ENCODE data around the gene ARMH1.

ARMH1 gene

DNA sequence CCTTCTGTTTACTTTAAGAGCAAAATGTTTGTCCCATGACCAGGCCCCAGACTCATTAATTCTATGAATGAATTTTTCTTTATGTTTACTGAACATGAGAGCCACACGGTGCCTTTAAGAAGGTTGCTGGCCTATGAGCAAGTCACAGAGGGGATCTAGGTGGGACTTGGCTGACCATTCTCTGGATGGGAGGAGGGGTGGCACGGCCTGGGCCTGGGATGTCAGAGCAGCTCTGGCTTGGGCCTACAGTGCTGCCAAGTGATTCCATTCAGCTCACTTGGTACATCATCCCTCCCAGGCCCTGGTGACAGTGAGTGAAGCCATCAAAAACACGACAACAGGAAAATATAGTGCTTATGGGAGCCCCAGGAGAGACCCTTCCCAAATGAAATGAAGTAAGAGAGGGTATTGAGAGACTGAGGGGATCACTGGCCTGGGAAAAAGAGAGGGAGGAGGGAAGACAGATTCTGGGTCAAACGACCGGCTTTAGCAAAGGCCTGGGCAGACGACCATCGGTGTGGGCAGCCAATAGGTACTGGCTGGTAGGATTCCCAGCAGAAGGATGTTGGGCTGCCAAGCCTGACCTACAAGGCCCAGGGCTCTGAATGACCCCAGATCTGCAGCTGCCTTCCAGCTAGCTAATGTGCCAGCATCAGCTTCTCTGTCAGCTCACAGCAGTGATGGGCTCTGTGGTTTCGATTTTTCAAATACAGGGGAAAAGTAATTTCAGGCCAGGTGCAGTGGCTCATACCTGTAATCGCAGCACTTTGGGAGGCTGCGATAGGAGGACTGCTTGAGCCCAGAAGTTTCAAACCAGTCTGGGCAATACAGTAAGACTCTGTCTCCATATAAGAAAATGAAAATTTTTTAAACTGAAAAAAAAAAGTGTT, 3.5 kb upstream of the ARMH1 start:
- no peak for DNase-seq

DNA sequence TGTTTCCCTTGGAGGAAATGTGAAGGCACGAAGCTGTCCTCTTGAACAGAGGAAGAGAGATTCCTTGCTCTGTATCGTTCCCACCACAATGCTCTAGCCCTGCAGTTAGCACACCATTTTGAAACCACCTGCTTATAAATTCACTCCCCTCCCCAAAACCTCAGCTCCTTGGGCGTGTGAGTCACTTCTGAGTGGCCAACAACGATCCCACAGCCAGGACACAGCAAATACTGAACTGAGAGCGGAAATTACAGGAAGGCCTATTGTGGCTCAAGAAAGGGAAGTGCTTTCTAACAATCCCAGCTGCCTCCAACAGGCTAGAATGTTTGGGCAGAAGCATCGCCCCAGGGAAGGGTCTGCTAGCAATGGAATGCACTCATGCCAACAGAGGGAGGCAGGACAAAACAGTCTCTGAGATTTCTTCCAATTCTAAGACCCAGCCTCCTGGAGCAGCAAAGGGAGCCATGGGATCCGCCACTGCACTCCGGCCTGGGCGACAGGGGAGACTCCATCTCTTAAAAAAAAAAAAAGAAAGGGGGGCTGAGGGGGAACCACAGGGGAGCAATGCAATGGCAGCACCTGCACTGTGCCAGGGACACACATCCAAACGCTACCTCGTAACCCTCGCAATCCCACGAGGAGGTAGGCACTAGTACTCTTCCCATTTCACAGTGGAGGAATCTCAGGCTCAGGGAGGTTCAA, 2.1 kb upstream of the ARMH1 start:
- no peak for DNase-seq

DNA sequence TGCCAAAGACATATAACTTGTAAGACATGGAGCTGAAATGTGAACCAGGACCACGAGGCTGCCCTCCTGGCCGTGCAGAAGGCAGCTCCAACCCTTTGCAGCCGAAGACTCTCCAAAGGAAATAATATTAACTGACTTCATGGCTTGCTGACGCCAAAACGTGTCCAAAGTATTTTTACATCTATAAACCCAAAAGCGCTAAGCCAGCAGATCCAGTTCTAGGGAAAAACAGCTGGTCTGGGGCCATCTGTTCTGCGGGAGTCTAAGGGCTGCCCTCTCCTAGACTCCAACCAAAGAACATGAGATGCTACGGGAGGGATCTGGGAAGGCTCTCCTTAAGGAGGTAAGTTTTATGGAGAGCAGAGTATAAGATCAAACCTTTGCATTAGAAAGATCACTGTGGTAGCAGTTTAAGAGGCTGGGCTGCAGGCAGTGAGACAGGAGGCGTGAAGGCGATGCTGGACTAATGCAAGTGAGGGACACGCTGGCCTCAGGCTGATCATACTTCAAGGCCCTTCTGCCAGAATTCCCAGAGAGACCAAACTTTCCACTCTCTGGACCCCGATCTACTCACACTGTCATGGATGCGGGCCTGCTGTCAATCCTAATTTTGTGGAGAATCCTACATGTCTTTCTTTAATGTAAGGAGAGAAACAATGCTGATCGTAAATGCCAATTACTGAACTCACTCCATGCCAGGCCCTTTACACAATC, 1.4 kb upstream of the ARMH1 start:
- no peak for DNase-seq

DNA sequence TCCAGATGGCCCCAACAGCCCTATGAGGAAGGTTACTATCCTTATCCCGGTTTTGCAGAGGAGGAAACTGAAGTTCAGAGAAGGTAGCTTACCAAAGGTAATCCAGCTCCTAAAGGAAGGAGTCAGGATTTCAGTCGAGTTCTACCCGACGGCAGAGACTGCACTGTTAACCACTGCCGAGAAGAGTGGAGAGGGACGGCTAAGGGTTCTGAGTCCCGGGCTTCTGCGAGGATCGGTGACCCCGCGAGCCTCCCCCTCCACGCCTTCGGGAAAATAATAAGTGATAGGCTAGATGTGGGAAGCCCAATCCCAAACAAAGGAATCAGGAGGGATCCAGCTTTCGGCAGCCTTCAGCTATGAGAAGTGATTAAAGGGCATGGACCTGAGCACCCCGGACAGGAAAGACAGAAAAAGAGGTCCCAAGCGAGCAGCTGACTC, 820 bp upstream of the ARMH1 start:
- no peak for DNase-seq

DNA sequence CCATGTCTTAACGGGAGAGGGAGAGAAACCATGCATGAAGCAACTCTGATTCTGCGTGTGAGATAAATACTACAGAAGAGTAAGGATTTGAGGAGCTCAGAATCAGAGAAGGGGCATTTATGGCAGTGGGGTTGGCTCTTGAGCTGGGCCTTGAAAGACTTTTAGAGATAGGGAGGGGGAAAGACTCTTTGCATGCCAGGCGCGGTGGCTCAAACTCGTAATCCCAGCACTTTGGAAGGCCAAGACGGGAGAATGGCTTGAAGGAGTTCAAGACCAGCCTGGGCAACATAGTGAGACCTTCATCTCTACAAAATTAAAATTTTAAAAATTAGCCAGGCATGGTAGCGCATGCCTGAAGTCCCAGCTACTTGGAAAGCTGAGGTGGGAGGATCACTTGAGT, 672 bp downstream of the ARMH1 start:
- DNase-seq = no peak

DNA sequence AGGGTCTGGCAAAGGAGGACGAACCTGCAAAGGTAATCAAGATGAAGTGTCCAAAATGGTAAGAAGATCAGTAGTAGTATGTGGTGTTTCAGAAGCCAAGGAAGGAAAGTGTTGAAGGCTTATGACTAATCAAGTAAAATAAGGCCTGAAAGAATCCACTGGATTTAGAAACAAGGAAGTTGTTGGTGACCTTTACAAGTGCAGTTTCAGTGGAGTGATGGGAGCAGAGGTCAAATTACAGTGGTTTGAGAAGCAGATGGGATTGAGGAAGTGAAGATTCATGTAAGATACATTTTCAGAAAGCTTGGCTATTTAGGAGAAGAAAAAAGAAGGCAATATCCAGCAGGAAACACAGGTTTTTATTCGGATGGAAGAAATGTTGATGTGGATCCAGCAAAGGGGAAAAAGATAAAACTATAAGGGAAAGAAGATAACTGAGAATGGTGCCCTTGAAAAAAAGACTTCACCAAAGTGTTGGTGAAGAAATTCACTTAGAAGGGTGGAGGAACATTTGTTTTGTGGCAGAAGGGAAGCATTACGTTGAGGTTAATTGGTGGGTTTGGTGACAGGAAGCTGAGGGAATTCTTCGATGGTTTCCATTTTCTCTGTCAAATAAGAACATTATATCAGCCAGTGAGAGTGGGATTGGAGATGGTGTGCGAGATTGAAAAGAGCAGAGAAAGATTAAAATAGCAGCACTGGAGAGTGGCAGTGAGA, 2.1 kb downstream of the ARMH1 start:
- no peak for DNase-seq

DNA sequence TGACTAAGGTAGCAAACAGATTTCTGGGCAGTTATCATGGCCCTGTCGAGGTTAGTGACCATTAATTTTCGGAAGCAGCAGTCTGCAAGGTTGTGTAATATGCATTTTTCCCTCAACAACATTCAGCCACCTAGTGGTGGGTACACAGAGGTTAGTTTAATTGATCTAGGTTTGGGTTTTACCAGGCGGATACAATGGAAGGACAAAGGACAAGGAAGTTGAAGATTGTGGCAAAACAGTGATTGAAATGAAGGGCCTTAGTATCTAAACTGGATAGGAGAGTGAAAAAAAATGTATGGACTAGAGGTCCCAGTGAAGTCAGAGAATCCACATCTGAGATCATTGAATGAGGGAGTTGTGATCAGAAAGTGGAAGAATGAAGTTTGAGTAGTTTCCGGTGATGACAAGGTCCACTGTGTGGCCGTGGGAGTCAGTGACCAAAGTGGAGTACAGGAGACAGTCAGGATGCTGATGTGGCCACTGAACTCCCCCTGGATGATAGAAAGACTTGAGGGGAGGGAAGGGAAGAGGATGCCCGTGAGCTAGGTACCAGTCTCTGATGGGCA, 2.8 kb downstream of the ARMH1 start:
- DNase-seq = no peak

DNA sequence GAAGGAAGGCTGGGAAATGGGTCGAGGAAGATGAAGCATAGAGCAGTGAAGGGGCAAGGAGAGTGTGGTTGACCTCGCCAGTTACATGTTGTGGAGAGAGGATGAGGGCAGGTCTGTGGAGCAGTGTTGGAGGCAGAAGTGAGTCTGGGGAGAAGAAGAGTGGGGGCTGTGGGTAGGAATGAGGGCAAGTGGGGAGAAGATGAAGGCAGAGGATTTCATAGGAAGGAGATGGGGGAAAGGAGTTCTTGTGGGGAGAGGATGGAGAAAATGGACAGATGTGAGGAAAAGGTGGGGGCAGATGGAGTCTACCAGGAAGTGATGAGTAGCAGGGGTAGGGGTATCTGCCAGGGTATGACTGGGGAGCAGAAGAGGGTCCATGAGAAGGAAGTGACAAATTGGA, 3.6 kb downstream of the ARMH1 start:
- DNase-seq = no peak

DNA sequence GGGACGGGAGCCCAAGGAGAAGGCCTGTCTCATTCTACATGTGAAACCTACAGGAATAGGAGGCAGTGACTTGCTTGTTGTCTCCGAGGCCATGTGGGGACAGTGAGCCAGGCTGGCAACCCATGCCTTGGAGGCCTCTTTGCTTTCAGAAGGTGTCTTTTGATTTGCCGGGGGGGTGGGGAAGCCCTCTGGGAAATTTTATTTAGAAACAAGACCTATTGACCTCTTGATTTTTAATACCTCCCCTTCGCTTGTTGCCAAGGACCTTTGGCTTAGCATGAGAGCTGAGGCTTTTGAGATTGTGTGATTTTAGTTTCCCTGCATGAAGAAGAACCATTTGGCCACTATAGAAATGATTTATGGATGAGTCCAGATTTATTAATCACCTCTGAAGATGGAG, 4.1 kb downstream of the ARMH1 start:
- DNase-seq = no peak

DNA sequence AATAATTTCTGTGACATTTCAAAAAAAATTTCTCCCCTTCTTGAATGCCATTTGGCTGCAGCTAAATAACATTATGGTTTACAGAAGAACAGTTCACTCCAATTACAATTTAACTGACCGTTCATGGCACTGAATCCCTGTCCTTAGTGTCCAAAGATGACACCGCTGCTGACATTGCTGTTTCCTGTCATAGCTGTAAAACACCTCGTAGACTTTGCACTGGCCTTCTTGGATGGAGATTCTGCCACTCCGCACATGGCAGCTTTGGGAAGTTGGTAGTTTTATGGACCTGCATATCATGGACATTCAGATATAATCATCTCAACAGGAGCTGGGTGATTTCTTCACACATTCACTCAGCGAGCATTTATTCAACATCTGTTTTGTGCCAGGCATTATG, 5.0 kb downstream of the ARMH1 start:
- no peak for DNase-seq

DNA sequence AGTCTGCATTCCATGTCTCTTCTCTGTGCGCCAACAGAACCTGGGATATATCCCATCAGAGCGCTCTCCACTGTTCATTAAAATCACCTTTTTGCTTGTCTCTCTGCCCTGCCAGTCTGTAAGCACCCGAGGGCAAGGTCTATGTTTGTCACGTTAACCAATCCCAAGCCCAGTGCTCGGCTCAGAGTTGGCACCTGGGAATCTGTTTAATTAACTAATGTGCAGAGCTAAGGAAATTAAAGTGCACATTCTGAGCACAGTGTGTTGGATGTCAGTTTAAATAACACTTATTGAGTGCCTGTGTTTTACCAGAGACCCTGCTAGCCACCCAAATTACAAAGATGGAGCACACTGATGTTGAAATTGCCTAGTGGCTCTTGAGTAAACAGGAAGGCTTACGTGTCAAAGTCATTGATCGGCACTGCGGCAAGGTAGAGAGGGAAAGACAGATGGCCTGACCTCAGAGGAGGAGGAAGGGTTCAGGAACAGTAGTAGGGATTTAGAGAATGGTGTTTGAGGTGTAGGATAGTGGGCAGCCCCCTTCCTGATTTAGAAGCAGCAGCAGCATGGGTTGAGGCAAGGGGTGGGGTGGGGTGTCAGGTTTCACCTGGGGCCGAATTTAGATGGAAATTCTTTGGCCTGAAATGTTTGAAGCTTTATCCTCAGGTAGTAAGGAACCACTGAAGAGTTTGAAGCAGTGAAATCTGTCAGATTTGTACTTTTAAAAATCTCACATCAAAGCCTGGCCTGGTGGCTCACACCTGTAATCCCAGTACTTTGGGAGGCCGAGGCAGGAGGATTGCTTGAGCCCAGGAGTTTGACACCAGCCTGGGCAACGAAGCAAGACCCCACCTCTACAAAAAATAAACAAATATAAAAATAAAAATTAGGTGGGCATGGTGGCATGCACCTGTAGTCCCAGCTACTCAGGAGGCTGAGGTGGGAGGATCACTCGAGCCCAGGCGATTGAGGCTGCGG, 7.7 kb downstream of the ARMH1 start:
- no peak for DNase-seq

DNA sequence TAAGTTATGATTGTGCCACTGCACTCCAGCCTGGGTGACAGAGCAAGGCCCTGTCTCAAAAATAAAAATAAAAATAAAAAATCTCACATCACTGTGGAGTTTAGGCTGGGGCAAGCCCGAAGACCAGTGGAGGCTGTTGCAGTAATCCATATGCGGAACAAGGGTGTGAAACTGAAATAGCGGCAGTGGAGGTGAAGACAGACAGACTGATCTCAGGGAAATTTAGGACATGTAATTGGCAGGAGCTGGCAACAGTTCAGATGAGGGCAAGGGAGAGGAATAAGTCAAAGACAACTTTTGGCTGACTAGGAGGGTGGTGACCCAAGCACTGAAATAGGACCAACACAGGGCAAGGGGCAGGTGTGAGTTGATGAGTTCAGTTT, 8.4 kb downstream of the ARMH1 start:
- DNase-seq = no peak

DNA sequence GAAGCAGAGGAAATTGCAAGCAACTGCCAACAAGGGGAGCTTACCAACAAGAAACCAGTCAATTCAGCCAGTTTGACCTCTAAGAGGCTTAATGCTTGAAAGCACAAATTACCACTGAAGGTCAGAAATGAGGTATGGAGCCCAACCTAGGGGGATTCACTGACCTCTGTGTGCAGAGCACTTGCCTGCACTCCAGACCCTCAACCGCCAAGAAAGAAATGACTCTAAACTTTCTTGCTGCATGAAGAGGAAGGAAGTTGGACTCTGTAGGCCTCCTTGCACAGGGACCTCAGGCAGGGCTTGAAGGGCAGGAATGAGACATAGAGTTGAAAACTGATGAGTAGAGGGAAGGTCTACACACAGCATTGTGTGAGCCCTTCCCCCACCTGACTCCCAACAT, 10.0 kb downstream of the ARMH1 start:
- no peak for DNase-seq

DNA sequence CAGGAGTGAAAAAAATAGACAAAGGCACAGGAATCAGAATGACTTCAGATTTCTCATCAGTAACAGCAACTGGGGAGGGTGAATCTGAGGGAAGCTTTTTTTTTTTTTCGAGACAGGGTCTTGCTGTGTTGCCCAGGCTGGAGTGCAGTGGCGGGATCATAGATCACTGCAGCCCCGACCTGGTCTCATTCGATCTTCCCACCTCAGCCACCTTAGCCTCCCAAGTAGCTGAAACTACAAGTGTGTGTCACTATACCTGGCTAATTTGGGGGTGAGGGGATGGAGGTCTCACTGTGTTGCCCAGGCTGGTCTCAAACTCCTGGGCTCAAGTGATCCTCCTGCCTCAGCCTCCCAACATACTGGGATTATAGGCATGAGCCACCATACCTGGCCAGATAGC, 10.7 kb downstream of the ARMH1 start:
- no peak for DNase-seq

DNA sequence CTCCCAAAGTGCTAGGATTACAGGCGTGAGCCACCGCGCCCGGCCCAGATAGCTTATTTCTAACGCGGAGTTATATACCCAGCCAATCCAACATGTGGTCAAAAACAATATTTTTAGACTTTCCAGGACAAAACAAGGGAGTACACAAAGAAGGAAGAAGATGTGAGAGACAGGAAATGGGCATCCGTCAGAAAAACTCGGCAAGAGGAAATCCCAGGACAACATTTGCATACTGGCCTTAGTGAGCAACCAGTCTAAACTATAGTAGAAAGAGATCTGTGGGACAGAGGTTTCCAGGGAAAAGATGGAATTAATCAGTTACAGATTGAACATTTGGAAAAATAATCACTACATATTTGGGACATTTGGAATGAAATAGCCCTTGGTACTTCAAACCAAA, 11.4 kb downstream of the ARMH1 start:
- DNase-seq = no peak

DNA sequence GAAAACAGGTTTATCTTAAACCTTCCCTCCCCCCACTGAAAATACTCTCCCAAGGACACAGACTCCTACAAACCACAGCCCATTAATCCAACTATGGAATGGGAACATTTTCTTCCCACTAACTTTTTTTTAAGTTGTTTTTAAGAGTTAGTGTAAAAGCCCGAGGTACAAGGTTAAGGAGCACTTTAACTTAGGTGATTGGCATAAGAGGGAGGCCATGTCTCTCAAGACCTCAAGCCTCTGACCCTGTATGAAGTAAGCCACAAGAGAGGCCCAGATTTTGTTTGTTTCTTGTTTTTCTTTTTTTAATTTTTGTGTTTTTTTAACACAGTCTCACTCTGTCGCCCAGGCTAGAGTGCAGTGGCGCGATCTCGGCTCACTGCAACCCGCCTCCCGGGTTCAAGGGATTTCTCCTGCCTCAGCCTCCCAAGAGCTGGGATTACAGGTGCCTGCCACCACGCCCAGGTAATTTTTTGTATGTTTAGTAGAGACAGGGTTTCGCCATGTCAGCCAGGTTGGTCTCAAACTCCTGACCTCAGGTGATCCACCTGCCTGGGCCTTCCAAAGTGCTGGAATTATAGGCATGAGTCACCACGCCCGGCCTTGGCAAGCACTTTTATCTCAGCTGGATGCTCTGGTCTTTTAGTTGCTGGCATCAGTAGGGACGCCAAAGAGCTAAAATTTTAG, 14.4 kb downstream of the ARMH1 start:
- no peak for DNase-seq

DNA sequence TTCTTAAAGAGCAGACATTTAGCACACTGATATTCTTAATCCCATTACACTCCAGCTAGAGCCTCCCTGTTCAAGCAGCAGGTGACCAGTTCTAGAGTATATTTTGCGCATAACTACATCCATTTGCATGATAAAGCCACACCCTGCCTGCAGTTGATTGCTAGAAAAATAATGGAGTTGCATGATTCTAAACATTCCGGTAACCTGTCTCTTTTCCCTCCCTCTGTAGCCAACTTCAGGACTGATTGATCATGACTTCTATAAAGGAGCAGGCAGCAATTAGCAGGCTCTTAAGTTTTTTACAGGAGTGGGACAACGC, 14.9 kb downstream of the ARMH1 start:
- no peak for DNase-seq

DNA sequence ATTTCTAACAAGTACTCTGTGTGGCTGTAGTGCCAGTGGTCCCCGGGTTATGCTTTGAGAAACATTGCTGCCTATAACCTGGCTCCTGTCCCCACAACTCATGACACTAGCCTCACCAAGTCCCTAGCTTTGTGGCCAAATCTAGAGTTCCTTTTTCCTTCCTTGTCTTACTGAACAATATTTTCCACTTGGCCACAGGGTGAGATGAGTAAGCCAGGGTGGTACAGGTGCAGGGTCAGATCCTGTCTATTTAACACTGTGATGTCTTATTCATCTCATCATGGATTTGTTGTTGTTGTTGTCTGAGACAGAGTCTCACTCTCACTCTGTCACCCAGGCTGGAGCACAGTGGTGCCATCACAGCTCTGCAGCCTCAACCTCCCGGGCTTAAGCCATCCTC, 18.6 kb downstream of the ARMH1 start:
- no peak for DNase-seq

DNA sequence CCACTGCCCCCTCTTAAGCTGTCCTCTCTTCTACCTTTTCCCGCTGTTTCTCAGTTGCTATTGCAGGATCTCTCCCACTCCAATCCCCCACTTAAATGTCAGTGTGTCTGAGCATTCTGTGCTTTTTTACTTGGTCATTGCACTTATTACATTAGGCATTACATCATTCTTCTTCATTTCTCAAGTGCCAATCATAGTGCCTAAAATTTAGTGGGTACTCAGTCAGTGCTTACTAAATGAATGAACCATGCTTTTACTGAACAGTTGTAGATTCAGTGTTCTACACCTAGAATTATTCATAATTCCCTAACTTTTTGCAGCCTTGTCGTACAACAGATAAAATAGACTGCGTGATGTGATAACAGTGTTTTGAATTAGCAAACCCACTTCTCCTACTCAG, 19.4 kb downstream of the ARMH1 start:
- DNase-seq = no peak

DNA sequence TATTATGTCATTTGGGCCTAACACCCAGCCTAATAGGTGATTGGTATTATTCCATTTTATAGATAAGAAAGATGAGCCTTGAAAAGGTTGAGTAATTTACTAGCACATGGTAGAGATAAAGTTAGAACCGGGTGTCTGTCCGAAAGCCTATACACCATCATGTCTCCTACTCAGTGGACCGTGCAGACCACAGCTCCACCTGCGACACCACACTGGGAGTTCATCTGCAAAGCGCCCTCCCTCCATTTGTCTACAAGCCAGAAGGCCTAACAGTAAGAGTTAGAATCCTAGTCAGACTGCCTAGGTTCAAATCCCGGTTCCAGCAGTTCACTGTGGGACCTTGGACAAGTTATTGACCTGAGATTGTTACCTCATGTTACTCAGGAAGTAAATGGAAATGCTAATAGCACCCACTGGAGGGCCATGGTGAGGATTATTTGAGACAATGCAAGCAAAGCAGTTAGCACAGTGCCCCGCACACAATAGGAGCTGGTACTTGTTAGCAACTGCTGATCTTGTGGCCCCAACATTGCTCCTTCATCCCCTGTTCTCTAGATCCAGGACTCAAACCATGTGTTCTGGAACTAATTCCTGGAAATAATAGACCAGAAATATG, 20.5 kb downstream of the ARMH1 start:
- no peak for DNase-seq

DNA sequence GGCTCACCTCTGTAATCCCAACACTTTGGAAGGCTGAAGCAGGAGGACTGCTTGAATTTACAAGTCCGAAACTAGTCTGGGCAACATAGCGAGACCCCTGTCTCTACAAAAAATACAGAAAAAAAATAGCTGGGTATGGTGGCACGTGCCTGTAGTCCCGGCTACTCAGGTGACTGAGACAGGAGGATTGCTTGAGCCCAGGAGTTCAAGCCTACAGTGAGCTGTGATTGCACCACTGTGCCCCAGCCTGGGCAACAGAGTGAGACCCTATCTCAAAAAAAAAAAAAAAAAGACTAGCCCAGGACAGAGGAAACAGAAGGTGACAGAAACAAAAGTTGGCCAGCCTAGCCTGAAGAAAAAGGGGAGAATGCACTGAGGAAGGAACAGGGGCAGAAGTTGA, 21.2 kb downstream of the ARMH1 start:
- DNase-seq = no peak

Measured in stimulated activated CD4-positive, alpha-beta T cell treated with anti-CD3 and anti-CD28 coated beads, Interleukin-2, amount 100 ng/mL, for 24 hours (primary cell).